GDM1 (cell line): ENCODE data around the gene ARHGAP31.
"Not testable (repeated sequence)": the region's sequence is repeated elsewhere in the genome, so short reads cannot be mapped to it uniquely, and the experiment has no call there.

Experiments used
- DNase-seq: peaks from one replicate; lab custom pipeline; 2025; lab: John Stamatoyannopoulos, UW

ARHGAP31 gene

DNA sequence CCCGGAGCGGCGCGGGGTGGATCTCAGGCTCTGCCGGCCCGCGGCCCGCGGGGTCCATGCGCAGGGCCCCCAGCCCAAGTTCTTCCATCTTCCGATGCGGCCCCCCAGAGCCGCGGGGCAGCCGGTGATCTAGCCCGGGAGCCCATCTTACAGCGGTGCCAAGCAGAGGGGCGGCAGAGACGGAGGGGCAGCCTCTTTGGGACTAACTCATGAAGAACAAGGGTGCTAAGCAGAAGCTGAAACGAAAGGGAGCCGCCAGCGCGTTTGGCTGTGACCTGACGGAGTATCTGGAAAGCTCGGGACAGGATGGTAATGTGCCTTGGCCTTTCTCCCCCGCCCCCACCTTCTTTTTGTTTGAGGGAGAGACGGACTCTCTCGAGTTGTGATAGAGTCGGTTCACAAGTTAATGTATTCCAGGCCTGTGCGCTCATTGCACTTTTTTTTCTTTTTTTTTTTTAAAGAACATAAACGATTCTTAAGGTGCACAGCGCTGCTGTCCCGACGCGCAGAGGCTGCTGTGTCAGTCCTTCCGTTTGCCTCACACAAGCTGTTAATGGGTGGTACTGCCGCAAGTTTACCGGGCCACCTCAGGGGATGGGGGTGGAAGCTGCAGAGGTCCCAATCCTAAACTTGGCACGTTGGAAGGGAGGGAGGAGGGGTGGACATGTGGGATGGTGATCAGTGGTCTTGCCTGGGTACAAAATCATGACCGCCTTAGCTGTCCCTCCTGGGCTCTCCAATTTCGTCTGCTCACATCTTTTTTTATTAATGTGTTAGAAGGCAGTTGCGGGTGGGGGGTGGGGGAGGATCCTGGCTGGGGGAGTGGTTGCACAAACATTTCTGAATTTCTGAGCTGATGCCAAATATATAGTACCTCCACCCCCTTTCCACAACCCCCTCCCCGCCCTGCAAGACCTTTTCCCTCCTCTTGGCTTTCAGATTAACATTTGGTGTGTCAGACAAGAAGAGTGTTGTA, 801 bp downstream of the ARHGAP31 start:
- peak; percentile 18 for DNase-seq

DNA sequence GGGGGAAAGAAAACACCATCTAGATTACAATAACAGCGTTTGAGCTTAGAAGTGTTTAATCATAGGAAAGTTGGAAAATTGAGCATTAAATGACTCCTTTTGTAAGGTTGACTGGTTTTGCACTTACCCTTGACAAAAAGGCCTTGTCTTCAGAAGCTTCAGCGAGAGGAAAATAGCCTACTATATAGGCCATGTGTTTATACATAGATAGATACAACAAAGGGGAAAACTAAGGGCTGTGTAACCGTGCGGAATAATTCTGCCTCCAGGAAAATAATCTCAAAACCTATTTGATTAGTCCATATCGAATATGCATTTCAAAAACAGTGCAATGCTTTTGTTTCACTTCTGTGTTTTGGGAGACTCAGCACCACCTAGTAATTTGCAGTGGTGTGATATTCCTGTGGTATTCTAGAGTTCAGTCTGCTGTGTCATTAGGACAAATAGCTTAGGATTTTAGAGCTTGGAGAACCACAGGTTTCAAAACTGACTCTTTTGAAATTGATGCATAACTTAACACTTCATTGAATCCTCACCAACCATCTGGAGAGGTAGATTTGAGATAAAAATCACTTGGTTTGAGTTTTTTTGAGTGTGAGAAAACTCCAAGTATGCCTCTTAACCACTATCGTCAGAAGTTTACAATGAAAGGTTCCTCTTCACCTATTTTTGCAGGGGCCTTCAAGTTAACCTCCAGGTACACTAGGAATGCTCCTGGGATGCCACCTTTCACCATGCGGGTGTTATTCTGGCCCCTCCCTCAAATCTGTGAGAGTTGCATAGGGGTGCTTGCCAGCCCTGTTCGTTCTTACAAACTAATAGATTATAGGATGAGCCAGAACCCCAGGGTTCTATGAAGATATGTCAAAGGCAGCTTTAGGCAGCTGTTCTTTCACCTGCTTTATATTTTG, 1.9 kb downstream of the ARHGAP31 start:
- no peak for DNase-seq

DNA sequence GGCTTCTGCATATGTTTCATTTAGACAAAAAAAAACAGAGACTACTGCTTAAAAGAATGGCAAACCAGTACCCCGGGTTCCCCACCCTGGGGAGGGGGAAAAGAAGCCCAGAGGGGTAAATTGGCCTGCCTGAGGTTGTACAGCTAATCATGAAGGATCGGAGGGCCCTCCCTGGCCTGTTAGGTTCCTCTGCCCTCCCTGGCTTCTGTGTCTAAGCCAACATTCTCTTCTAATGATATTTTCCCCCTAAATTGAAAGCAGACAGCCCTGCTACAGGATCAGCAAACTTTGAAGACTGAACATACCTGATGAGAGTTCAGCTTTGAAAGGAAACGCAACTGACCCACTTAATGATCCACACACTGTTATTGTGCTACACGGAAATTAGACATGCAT, 2.5 kb downstream of the ARHGAP31 start:
- no peak for DNase-seq

GRCh38 chr3:119297169-119297568, 3.0 kb downstream of the ARHGAP31 start:
- no peak for DNase-seq

DNA sequence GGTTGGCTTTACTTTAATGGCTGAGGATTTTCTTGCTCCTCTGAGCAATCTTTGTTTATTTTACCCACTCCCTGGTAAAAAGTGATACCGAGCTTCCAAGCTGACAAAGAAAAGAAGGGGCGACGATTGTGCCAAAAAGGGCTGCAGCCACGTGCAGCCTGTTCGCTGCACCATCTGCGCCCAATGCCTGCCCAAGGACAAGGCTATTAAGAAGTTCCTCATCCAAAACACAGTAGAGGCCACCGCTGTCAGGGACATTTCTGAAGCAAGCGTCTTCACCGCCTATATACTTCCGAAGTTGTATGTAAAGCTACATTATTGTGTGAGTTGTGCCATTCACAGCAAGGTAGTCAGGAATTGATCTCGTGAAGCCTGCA, 4.4 kb downstream of the ARHGAP31 start:
- DNase-seq: no peak

DNA sequence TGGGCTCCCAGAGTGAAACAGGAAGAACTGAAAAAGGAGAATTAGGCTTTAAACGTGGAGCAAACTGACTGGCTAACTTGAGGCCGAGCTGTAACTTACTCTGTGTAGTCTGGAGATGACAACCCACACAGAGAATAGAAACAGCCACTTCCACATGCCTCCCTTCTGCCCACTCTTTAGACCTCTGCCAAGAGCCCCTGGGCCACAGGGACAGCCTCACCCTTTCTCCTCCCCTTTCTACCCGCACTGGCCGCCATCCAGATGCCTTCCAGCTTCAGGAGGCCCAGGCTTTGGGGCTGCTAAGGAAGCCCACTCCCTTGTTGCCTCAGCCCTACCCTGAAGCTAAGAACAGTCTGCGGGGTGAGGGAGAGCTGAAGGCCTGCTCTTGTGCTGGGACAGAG, 6.8 kb downstream of the ARHGAP31 start:
- DNase-seq: no peak

- DNase-seq: peak; percentile 63
Observed at GRCh38 chr3:119301662-119302061, 7.5 kb downstream of the ARHGAP31 start.

DNA sequence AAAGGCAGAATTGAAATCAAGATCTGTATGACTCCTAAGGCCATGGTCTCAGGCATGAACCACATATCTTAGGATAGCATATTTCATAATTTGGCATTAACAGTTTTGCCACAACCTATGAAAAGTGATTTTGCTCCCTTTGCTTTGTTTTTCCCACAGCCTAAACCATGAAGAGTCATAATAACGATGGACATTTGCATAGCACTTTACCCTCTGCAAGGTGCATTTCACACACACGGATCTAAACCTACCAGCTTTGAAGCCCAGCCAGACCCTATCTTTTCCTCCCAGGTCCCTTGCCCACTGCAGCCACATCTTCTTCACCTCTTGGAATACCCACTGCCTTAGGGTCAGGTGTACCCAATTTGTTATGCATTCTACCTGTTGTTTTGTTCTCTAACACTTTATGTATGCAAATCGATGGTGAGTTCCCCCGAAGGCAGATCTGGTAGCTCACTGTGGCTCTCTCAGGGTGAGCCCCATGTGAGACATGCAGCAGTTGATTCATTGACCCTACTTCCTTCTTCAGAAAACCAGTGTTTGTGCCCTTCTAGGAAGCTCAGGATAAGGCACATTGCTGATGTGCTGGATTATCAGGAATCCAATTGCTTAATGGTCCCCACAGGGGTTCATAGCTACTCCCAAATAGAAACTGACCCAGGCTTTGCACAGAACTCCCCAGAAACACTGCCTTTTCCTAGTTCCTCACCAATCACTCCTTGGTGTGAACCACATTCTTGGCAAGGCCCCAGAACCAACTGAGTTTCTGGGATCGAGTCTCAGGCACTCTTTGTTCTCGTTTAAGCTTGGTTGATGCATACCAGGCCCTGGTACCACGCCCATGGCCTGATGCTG, 8.7 kb downstream of the ARHGAP31 start:
- no peak for DNase-seq

DNA sequence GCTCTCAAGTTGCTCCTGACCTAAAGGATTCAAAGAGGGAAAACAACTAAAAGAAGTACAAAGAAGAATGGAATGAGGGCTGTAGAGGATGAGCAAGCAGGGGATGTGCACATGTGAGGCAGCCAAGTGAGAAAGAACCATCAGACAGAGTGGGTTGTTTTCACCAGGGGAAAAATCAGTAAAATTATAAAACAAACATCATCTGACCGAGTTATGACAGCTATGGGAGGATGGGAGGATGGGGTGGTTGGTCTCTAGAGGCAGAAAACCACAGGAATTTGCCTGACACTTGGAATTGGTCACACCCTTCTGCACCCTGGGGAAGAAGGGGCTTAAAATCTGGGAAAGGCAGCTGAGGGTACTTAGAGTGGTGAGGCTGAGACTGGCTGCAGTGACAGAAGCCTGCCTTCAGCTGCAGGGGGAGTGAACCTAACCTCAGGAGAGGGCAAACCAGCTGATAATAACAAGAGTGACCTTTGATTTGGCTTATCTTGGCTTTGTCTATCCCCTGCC, 10.1 kb downstream of the ARHGAP31 start:
- DNase-seq: no peak

DNA sequence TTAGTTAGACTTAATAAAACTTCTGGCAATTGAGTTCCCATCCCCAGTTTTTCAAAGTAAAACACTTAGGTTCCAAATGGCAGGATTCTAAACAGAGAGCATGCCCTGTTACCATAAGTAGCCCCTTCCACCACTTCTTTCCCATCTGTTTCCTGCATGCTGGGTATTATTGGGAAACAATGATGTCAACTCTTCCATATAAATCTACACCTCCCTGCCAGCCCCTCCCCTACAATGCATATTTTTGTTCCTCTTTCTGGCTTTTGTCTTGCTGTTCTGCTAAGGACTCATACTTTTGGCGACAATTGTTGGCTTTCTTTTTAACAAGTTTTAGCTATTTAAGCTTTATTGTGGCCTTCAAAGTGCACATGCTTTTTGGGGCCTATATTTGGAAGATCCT, 11.1 kb downstream of the ARHGAP31 start:
- DNase-seq: peak; percentile 44

GRCh38 chr3:119306378-119306777, 12.2 kb downstream of the ARHGAP31 start:
- DNase-seq: not testable (repeated sequence)

DNA sequence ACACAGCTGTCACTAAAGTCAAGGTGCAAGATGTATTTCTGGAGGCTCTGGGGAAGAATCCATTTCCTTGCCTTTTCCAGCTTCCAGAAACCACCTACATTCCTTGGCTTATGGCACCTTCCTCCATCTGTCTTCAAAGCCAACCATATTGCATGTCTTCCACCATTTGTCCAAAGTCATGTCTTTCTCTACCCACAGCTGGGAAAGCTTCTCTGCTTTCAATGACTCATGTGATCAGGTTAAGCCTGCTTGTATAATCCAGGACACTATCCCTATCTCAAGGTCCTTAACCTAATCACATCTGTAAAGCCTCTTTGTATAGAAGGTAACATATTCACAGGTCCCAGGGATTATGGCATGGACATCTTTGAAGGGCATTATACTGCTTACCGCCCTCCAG, 14.2 kb downstream of the ARHGAP31 start:
- no peak for DNase-seq

GRCh38 chr3:119309591-119309990, 15.4 kb downstream of the ARHGAP31 start:
- no peak for DNase-seq

- DNase-seq: no peak
Observed at GRCh38 chr3:119310071-119310470, 15.9 kb downstream of the ARHGAP31 start.

- DNase-seq: no peak
Observed at GRCh38 chr3:119311081-119311925, 17.1 kb downstream of the ARHGAP31 start.

- no peak for DNase-seq
Observed at GRCh38 chr3:119313461-119313860, 19.3 kb downstream of the ARHGAP31 start.

GRCh38 chr3:119314821-119315220, 20.6 kb downstream of the ARHGAP31 start:
- DNase-seq: no peak

DNA sequence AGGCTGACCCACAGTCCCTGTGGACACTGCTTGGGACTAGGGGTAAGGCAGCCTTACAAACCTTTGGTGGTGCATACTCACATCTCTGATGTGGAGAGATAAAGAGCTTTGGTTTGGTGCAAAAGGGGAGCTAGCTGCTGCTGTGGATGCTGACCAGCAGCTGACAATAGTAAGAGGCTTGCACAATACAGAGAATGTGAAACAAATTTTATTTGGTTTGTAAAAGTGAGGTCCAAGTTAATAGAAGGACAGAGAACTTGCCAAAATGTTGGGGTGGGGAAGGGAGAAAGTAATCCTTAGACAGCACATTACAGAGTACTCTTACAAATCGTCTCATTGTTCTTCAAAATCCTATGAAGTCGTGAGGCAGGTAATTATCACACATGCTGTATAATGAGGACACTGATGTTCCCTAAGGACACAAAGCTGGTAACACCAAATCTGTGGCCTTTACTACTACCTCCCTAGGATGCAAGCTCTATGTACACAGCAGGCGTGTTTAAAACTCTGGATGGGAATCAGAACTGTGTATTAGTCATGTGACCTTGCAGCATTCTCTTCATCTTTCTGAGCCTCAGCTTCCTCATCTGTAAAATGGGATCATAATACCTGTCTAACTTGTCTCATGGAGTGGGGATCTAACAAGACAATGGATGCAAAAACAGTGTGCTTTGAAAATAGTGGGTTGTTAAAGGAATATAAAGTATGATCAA, 21.6 kb downstream of the ARHGAP31 start:
- DNase-seq: no peak

DNA sequence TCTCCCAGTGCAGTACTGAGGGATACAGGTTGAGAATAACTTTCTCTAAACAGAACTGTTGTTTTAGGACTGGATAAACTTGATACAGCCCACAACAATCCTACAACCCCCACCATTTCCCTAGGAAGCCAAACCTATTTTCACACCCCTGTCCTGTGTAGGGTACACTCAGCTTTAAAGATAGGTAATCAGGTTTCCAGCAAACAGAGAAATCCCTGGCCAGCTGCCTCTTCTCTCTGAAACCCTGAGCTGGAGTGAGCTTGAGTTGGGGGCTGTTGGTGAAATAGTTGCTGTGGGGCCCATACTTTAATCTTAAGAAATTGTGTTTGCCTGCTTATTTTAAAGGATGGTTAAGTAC, 22.1 kb downstream of the ARHGAP31 start:
- DNase-seq: no peak

DNA sequence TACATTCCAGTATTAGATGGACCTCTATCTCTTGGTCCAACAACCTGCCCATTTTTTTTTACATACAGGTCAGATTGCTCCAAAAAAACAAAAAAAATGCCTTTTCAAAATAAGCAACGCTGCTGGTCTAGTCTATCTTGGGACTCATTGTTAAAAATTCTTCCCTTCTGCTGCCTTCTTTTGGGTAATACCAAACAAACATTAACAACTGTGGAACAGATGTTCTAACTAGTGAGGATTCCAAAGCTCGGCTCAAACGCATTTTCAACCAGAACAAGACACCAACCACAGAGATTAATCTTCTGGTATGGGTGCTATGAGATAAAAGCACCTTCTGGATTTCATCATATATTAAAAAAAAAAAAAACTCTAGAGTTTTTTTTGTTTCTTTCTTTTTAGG, 24.7 kb downstream of the ARHGAP31 start:
- DNase-seq: no peak
